Adipocyte (in vitro differentiated cells): ENCODE measurements around the gene TGFBI.
A peak's percentile ranks its signal among the peaks of the same experiment; 100 is the strongest.

Experiments
- DNase-seq: peaks from one replicate; pipeline ENCODE4 v3.0.0-alpha.2; 2015; ENCODE audit warnings: low read depth
- H3K27me3 ChIP-seq: replicated peaks from 2 replicates; pipeline ENCODE4 v1.7.0; 2013; ENCODE audit warnings: mild to moderate bottlenecking, low read length, moderate library complexity; ENCODE audit not compliant: control insufficient read depth, insufficient read depth
- H3K36me3 ChIP-seq: 2 replicates; pipeline ENCODE4 v1.7.0; 2013; ENCODE audit warnings: low read length, mild to moderate bottlenecking, moderate library complexity; ENCODE audit not compliant: control insufficient read depth, insufficient read depth, severe bottlenecking
- H3K4me1 ChIP-seq: 2 replicates; pipeline ENCODE4 v1.7.0; 2013; ENCODE audit warnings: mild to moderate bottlenecking, low read length, moderate library complexity; ENCODE audit not compliant: control insufficient read depth, insufficient read depth
- H3K4me3 ChIP-seq: 2 replicates; pipeline ENCODE4 v1.7.0; 2013; ENCODE audit warnings: mild to moderate bottlenecking, low read length, moderate library complexity
- H3K9ac ChIP-seq: 2 replicates; pipeline ENCODE4 v1.7.0; 2013; ENCODE audit warnings: mild to moderate bottlenecking, low read length, moderate library complexity
- H3K9me3 ChIP-seq: 2 replicates; pipeline ENCODE4 v1.7.0; 2013; ENCODE audit warnings: mild to moderate bottlenecking, low read length, moderate library complexity; ENCODE audit not compliant: control insufficient read depth

The TGFBI gene

GRCh38 chr5:136030252-136030651 lies 1.5 kb downstream of the TGFBI start:
- H3K9ac ChIP-seq: peak overlapping the region; percentile 85
- H3K4me3 ChIP-seq: peak overlapping the region; percentile 81
- H3K27me3 ChIP-seq: no peaks in the 10 kb centered on the region
- peaks cover 64% of the 10 kb centered on the region for H3K4me1 ChIP-seq
- no peaks in the 10 kb centered on the region for H3K9me3 ChIP-seq
- peaks cover 17% of the 10 kb centered on the region for H3K36me3 ChIP-seq
- DNase-seq: no peak

DNA sequence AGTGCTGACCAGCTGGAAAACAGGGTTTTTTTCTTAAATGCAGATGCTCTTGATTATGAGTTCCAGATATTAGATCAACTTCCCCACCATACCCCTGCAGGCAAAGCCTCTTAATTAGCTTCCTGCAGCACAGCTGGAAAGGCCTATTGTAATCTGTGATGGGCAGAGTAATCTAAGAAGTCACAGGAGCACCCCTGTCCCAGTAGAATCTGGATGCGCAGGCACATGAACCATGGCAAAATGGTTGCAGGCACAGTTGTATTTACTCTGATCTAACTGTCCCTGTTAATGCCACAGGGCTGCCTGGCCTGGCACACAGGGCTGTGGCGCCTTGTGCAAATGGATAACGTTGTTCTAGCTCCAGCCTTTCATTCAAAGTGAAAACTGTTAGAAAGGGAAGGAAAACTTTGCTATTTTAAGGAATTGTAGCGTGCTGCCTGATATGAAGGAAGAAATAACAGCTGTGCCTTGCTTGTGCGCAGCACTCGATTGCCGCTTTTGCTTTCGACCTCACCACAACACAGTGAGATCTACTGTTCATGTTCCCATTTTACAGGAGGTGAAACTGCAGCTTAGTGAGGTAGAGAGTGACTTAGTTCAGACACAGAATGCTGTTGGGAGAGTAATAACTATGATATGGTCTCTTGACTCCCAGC lies 2.3 kb downstream of the TGFBI start:
- Histone ChIP-seq H3K4me3 (peak overlapping the region; percentile 81), H3K9ac (peak overlapping the region; percentile 85), H3K36me3 (peaks cover 17% of the 10 kb centered on the region), H3K27me3 (no peaks in the 10 kb centered on the region), H3K4me1 (peaks cover 56% of the 10 kb centered on the region), H3K9me3 (no peaks in the 10 kb centered on the region)
- DNase-seq: peak; percentile 34

GRCh38 chr5:136031711-136032110 lies 2.9 kb downstream of the TGFBI start:
- Histone ChIP-seq H3K4me3 (peak overlapping the region; percentile 81), H3K9me3 (no peaks in the 10 kb centered on the region), H3K36me3 (peaks cover 17% of the 10 kb centered on the region), H3K27me3 (no peaks in the 10 kb centered on the region), H3K4me1 (peaks cover 49% of the 10 kb centered on the region), H3K9ac (peak overlapping the region; percentile 85)
- DNase-seq: peak; percentile 52

DNA sequence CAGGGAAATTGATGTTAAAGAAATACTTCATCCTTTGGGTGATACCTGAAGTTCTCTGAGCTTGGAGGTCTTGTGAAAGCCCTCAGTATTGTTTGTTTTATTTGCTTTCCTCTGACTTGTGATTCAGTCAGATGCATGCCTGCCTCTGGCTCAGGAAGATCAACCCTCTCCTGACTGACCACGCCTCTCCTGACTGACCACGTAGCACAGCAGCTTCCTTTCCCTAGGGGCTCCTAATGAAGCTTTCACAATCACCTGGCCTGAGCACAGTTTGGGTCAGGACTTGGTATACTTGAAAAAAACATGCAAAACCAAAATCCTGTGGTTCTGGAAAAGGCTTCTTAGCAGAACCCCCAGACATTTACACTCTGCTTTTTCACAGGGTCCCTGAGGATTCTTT lies 3.8 kb downstream of the TGFBI start:
- peak overlapping the region; percentile 85 for H3K9ac ChIP-seq
- DNase-seq: peak; percentile 76
- H3K27me3 ChIP-seq: no peaks in the 10 kb centered on the region
- H3K9me3 ChIP-seq: no peaks in the 10 kb centered on the region
- H3K36me3 ChIP-seq: peaks cover 18% of the 10 kb centered on the region
- H3K4me1 ChIP-seq: peaks cover 47% of the 10 kb centered on the region
- H3K4me3 ChIP-seq: no peak overlapping the region

- Histone ChIP-seq H3K4me3 (no peak overlapping the region), H3K9ac (peak overlapping the region; percentile 24), H3K4me1 (peaks cover 47% of the 10 kb centered on the region), H3K36me3 (peaks cover 24% of the 10 kb centered on the region), H3K9me3 (no peaks in the 10 kb centered on the region), H3K27me3 (no peaks in the 10 kb centered on the region)
- no peak for DNase-seq
Measured at GRCh38 chr5:136033234-136033633, 4.4 kb downstream of the TGFBI start.

DNA sequence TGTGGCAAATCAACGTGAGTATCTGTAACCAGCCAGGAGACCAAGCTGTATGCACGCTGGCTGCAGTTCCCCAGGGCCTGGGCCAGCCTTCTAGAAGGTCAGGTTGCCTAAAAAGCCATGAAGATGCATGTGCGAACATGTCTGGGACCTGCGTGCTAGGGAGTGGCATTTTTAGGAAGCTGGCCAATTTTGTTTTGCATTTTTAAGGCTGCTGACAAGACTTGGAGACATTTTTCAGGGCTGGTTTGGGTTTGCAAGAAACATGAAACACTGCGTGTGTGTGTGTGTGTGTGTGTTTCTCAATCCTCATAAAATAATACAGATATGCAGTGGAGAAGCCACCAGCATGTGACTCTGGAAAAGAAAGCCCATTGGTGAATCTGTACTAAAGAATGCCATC lies 5.1 kb downstream of the TGFBI start:
- Histone ChIP-seq H3K9me3 (no peaks in the 10 kb centered on the region), H3K9ac (peak overlapping the region; percentile 10), H3K36me3 (peaks cover 26% of the 10 kb centered on the region), H3K4me1 (peaks cover 42% of the 10 kb centered on the region), H3K27me3 (no peaks in the 10 kb centered on the region), H3K4me3 (no peak overlapping the region)
- peak; percentile 24 for DNase-seq

DNA sequence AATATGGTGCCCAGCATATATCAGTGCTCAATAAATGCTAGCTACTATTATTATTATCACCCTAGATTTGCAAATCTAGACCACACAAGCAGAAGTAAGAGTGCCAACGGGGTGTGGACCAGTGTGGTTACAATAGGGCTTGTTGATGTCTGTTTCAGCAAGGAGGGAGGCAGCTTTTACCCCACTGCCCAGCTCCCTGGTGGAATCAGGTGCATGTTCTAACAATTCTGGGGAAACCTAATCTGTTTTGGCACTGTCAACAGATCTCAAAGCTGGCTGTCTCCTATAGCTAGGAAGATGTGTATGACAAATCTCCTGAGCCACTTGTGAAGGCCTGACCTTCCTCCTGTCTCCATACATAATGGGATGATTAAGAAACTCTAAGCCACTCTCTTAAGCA lies 5.7 kb downstream of the TGFBI start:
- Histone ChIP-seq H3K36me3 (peaks cover 32% of the 10 kb centered on the region), H3K9me3 (no peaks in the 10 kb centered on the region), H3K4me3 (no peak overlapping the region), H3K9ac (no peak overlapping the region), H3K27me3 (no peaks in the 10 kb centered on the region), H3K4me1 (peaks cover 38% of the 10 kb centered on the region)
- DNase-seq: no peak

GRCh38 chr5:136034984-136035383 lies 6.2 kb downstream of the TGFBI start:
- peaks cover 36% of the 10 kb centered on the region for H3K36me3 ChIP-seq
- no peak overlapping the region for H3K9ac ChIP-seq
- no peaks in the 10 kb centered on the region for H3K9me3 ChIP-seq
- no peaks in the 10 kb centered on the region for H3K27me3 ChIP-seq
- H3K4me3 ChIP-seq: no peak overlapping the region
- DNase-seq: no peak
- H3K4me1 ChIP-seq: peaks cover 33% of the 10 kb centered on the region

DNA sequence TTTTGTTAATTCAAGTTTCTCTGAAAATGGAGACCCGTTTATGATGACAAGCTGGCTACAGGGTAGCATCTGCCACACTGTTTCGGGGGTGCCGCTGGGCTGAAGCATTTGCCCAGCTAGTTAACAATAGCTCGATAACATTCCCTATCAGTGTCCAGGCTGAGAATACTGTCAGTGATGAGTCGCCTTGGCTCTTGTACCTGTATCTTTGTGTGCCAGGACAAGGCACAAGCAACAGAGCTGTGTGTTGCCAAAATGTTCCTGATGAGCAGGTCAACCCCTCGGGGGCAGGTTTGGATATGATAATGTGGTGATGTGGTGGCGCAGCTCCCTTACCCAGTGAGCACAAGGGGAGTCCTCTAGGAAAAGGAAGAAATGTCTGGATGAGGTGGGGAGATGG lies 7.0 kb downstream of the TGFBI start:
- Histone ChIP-seq H3K36me3 (peaks cover 36% of the 10 kb centered on the region), H3K27me3 (no peaks in the 10 kb centered on the region), H3K4me3 (no peak overlapping the region), H3K4me1 (peaks cover 27% of the 10 kb centered on the region), H3K9me3 (no peaks in the 10 kb centered on the region), H3K9ac (no peak overlapping the region)
- no peak for DNase-seq

- Histone ChIP-seq H3K4me1 (peaks cover 27% of the 10 kb centered on the region), H3K27me3 (no peaks in the 10 kb centered on the region), H3K4me3 (no peak overlapping the region), H3K9me3 (no peaks in the 10 kb centered on the region), H3K9ac (no peak overlapping the region), H3K36me3 (peaks cover 36% of the 10 kb centered on the region)
- DNase-seq: no peak
Measured at GRCh38 chr5:136036293-136036911, 7.6 kb downstream of the TGFBI start.

GRCh38 chr5:136037001-136037705 lies 8.4 kb downstream of the TGFBI start:
- Histone ChIP-seq H3K27me3 (no peaks in the 10 kb centered on the region), H3K4me1 (peaks cover 21% of the 10 kb centered on the region), H3K9ac (no peak overlapping the region), H3K4me3 (no peak overlapping the region), H3K36me3 (peaks cover 36% of the 10 kb centered on the region), H3K9me3 (no peaks in the 10 kb centered on the region)
- no peak for DNase-seq
